ENCODE results near the gene UBE2Q1. TPM values are rescaled to one million over a fixed set of nuclear protein-coding genes. Genes with fewer than 3 reads are reported as not detected.

UBE2Q1 gene
- total and polyA plus RNA-seq, 2 experiments from 2014 or later, result 5.7 to 37.9 TPM

- H3K9me3 ChIP-seq (ENCODE audit: low read depth), result no peaks in the 10 kb centered on the region
- in situ Hi-C loops (cut with MboI), result no loop called here
- no peaks in the 10 kb centered on the region for H3K9me2 ChIP-seq (ENCODE audit: insufficient read depth)
- no peak overlapping the region for H3K27ac ChIP-seq
- H3K4me2 ChIP-seq (ENCODE audit: unreplicated experiment), result no peak overlapping the region
- H3K4me1 ChIP-seq (ENCODE audit: insufficient read depth), result no peaks in the 10 kb centered on the region
- H3K4me3 ChIP-seq, result no peak overlapping the region
- TF ChIP-seq EZH2 (IDR thresholded peaks at IDR 0.05; ENCODE audit: insufficient read depth, poor library complexity, severe bottlenecking) (no peak), EZH2phosphoT487 (IDR thresholded peaks at IDR 0.05; ENCODE audit: insufficient read depth, low read depth) (no peak)
- WGBS, 2 experiments (ENCODE audit: low coverage in 1 of 2, low lambda C conversion rate in 2 of 2, missing lambda C conversion rate in 2 of 2), result 20 to 34% methylated on average over 21 to 43 of the region's 43 CpGs
- H3F3A ChIP-seq (ENCODE audit: insufficient read depth), result no peaks in the 10 kb centered on the region
- no peaks in the 10 kb centered on the region for H3K79me2 ChIP-seq (ENCODE audit: insufficient read depth)
- DNase-seq, result no peak
- peaks cover 61% of the 10 kb centered on the region for H3K27me3 ChIP-seq (replicated peaks; ENCODE audit: insufficient read depth)
- no peaks in the 10 kb centered on the region for H4K20me1 ChIP-seq (ENCODE audit: insufficient read depth)
- H3K36me3 ChIP-seq (ENCODE audit: low read depth), result no peaks in the 10 kb centered on the region
- H3K9ac ChIP-seq, result no peak overlapping the region
- H2AFZ ChIP-seq, result no peak overlapping the region
Observed at GRCh38 chr1:154502744-154503115, 55.7 kb downstream of the UBE2Q1 start.

DNA sequence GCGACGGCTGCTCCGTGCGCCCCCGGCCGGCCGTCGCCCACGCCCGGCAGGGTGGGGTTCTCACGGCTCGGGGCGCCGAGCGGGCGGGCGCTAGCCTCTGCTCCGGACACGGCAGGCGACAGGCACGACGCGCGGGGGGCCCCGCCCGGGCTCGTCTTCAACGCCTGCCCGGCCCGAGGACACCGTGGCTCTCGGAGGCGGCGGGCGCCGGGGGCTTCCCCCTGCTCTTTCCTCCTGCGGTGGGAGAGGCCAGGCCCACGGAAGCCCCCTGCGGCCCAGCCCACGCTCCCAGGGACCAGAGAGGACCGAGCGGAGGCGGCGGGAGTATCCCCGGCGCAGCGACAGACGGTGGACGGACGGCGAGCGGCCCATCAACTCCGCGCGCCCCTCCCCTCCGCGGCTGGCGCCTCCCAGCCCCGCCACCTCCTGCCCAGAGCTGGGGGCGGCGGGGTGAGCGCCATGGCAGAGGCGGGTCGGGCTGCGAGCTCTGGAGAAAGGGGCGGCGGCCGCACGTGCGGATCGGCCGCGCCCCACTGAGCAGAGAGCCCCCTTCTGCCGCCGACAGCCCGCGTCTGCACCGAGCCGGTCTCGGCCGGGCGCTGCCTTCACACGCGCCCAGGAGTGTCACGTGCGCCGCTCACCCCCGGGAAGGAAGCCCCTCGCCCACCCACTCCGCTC is 56.3 kb downstream of the UBE2Q1 start, which contains the start of the genes SHE and TDRD10:
Gene SHE, minus strand, starts transcription at position 347 of the 678 bp plus-strand sequence. CDS start 386 bp downstream, outside the sequence.
Gene TDRD10, plus strand, starts transcription at position 154 of the 678 bp plus-strand sequence. CDS start 4,685 bp downstream, outside the sequence.
- TF ChIP-seq EZH2 (IDR thresholded peaks at IDR 0.05; ENCODE audit: insufficient read depth, poor library complexity, severe bottlenecking), result peak; percentile 1
- 0 out of 2 replicates have a peak, but pooled peaks have one; percentile 44 for TF ChIP-seq EZH2phosphoT487 (IDR thresholded peaks at IDR 0.05; ENCODE audit: insufficient read depth, low read depth)
- no peak within 1 kb of the TSS for H3K9ac ChIP-seq
- H3K9me3 ChIP-seq (ENCODE audit: low read depth), result no peaks in the 10 kb centered on the region
- peak within 1 kb of the TSS; percentile 38 for H3K4me2 ChIP-seq (ENCODE audit: unreplicated experiment)
- in situ Hi-C loops (cut with MboI), result no loop called here
- H2AFZ ChIP-seq, result peak within 1 kb of the TSS; percentile 56
- no peaks in the 10 kb centered on the region for H4K20me1 ChIP-seq (ENCODE audit: insufficient read depth)
- 6 to 9% methylated on average over 7 to 54 of the region's 90 CpGs for WGBS, 2 experiments (ENCODE audit: low coverage in 1 of 2, low lambda C conversion rate in 2 of 2, missing lambda C conversion rate in 2 of 2)
- peak; percentile 42 for DNase-seq
- H3K4me3 ChIP-seq, result peak within 1 kb of the TSS; percentile 24; the same call in 1 of the 2 replicates
- H3K27me3 ChIP-seq (replicated peaks; ENCODE audit: insufficient read depth), result peaks cover 67% of the 10 kb centered on the region
- no peaks in the 10 kb centered on the region for H3K4me1 ChIP-seq (ENCODE audit: insufficient read depth)
- no peaks in the 10 kb centered on the region for H3K36me3 ChIP-seq (ENCODE audit: low read depth)
- H3K9me2 ChIP-seq (ENCODE audit: insufficient read depth), result no peaks in the 10 kb centered on the region
- no peaks in the 10 kb centered on the region for H3F3A ChIP-seq (ENCODE audit: insufficient read depth)
- H3K27ac ChIP-seq, result no peak within 1 kb of the TSS
- no peaks in the 10 kb centered on the region for H3K79me2 ChIP-seq (ENCODE audit: insufficient read depth)

- peak overlapping the region; percentile 38 for H3K4me2 ChIP-seq (ENCODE audit: unreplicated experiment)
- TF ChIP-seq EZH2 (IDR thresholded peaks at IDR 0.05; ENCODE audit: insufficient read depth, poor library complexity, severe bottlenecking) (peak; percentile 95), EZH2phosphoT487 (IDR thresholded peaks at IDR 0.05; ENCODE audit: insufficient read depth, low read depth) (peak; percentile 58; the same call in 1 of the 2 replicates)
- H3K27me3 ChIP-seq (replicated peaks; ENCODE audit: insufficient read depth), result peaks cover 73% of the 10 kb centered on the region
- H3K36me3 ChIP-seq (ENCODE audit: low read depth), result no peaks in the 10 kb centered on the region
- H3K9me3 ChIP-seq (ENCODE audit: low read depth), result no peaks in the 10 kb centered on the region
- H3F3A ChIP-seq (ENCODE audit: insufficient read depth), result no peaks in the 10 kb centered on the region
- in situ Hi-C loops (cut with MboI), result no loop called here
- H3K79me2 ChIP-seq (ENCODE audit: insufficient read depth), result no peaks in the 10 kb centered on the region
- no peaks in the 10 kb centered on the region for H4K20me1 ChIP-seq (ENCODE audit: insufficient read depth)
- 2% methylated on average over 24 to 42 of the region's 54 CpGs for WGBS, 2 experiments (ENCODE audit: low coverage in 1 of 2, low lambda C conversion rate in 2 of 2, missing lambda C conversion rate in 2 of 2)
- no peak overlapping the region for H3K9ac ChIP-seq
- H3K9me2 ChIP-seq (ENCODE audit: insufficient read depth), result no peaks in the 10 kb centered on the region
- H3K4me3 ChIP-seq, result peak overlapping the region; percentile 24; the same call in 1 of the 2 replicates
- H2AFZ ChIP-seq, result peak overlapping the region; percentile 56
- peak; percentile 44 for DNase-seq
- H3K27ac ChIP-seq, result no peak overlapping the region
- no peaks in the 10 kb centered on the region for H3K4me1 ChIP-seq (ENCODE audit: insufficient read depth)
Observed at GRCh38 chr1:154501423-154502065, 56.9 kb downstream of the UBE2Q1 start.

DNA sequence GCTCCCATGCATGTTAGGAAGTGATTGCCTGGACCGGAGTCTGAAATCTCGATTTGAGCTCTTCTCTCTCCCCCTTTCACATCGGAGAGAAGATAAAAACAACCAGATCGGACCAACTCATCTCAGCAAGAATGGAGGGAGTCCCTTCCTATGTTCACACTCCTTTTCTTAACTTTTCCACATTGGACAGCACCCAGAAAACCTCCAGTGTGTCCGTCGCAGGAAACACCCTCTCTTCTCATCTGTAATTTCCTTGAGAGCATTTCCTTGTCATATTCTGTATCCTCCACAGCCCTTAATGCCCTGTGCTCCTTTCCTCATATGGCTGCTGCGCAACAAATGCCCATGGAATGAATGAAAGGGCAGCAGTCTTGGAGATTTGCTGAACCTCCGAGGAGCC is 57.9 kb downstream of the UBE2Q1 start:
- no peaks in the 10 kb centered on the region for H3K36me3 ChIP-seq (ENCODE audit: low read depth)
- H3K4me1 ChIP-seq (ENCODE audit: insufficient read depth), result no peaks in the 10 kb centered on the region
- peaks cover 80% of the 10 kb centered on the region for H3K27me3 ChIP-seq (replicated peaks; ENCODE audit: insufficient read depth)
- no peak overlapping the region for H3K27ac ChIP-seq
- WGBS, 2 experiments (ENCODE audit: low coverage in 1 of 2, low lambda C conversion rate in 2 of 2, missing lambda C conversion rate in 2 of 2), result 67 to 70% methylated on average over 8 of the region's 8 CpGs
- H3K79me2 ChIP-seq (ENCODE audit: insufficient read depth), result no peaks in the 10 kb centered on the region
- H2AFZ ChIP-seq, result no peak overlapping the region
- no peak overlapping the region for H3K9ac ChIP-seq
- DNase-seq, result no peak
- TF ChIP-seq EZH2phosphoT487 (IDR thresholded peaks at IDR 0.05; ENCODE audit: insufficient read depth, low read depth) (no peak), EZH2 (IDR thresholded peaks at IDR 0.05; ENCODE audit: insufficient read depth, poor library complexity, severe bottlenecking) (peak; percentile 15)
- H3F3A ChIP-seq (ENCODE audit: insufficient read depth), result no peaks in the 10 kb centered on the region
- no peaks in the 10 kb centered on the region for H3K9me3 ChIP-seq (ENCODE audit: low read depth)
- H4K20me1 ChIP-seq (ENCODE audit: insufficient read depth), result no peaks in the 10 kb centered on the region
- H3K4me2 ChIP-seq (ENCODE audit: unreplicated experiment), result no peak overlapping the region
- H3K4me3 ChIP-seq, result no peak overlapping the region
- H3K9me2 ChIP-seq (ENCODE audit: insufficient read depth), result no peaks in the 10 kb centered on the region
- in situ Hi-C loops (cut with MboI), result no loop called here

Data from GM23248 (cell line).